NK-92 (cell line): Measurements from ENCODE around the gene ARHGAP40.

Experiments used
- DNase-seq: peaks from one replicate; lab custom pipeline; 2025; ENCODE audit not compliant: unreplicated experiment; lab: John Stamatoyannopoulos, UW

ARHGAP40 gene

DNA sequence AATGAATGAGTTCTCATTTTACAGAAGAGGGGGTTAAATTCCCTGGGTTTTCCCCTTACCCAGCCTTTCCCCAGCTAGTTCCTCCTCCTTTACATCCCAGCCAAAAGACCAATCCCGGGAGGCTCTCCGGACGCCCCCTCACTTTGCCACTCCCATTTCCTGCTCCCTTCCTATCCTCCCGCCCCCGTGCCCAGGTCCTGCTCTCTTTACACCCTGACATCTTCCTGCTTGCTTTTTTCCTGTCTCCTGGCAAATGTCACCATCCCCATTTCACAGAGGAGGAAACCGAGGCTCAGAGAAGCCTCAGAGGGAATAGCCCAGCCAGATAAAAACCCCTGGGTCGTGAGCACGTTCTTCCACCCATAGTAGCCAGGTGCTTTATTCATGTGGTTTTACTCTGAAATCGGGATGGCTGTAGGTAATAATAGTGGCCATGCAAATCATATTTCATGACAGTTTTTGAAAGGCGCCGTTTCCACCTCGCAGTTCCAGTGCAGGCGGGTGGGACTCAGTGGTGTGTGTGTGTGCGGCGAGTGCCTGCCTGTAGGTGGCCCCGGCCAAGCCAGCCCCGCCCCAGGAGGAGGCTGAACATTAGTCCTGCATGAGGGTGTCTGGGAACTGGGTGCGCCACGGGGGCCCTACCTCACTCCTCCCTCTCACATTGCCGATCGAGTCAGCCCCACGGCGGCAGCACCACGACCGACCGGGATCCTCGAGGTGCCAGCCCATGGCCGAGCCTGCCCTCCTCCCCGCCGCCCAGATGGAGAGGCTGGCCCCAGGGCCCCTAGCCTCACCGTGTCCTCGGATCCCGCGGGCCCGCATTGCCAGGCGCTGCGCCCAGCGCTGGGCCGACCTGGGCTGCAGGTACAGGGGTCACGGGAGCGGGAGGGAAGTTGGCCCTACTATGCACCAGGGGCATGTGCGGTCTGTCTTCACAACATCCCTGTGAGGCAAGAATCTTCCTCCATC is at the start of gene ARHGAP40:
Gene ARHGAP40, plus strand, starts transcription at position 594 of the 969 bp plus-strand sequence.
- DNase-seq = no peak

DNA sequence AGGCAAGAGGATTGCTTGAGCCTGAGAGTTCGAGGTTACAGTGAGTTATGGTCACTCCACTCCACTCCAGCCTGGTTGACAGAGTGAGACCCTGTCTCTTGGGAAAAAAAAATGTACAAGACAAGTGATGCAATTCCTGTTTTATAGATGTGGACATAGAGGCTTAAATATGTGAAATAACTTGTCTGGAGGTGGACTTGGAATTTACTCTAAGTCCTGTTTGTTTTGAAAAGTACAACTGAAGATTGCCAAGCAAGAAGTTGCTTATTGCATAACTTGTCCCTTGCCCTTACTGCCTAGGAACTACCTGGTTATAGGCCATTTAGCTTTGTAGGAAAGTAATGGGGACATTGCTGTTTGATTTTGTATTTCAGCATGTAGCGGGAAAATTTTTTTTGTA is 46.6 kb upstream of the ARHGAP40 start:
- no peak for DNase-seq

DNA sequence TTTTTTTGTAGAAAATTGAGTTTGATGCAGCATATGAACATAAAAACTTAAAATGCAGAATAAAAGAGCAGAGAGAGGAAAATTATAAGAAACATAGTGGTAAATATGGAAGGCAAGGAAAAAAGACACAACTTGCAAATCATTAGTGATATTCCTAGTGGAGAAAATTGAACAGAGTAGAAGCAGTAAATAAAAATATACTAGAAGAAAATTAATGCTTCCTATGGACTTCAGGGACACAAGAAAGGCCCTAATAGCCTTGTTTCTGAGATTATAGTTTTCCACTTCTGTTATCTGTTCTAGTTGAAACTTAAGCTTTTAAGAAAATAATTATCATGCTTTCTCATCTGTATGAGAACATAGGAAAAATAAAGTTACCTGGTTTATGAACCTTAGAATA is 46.2 kb upstream of the ARHGAP40 start:
- no peak for DNase-seq

DNA sequence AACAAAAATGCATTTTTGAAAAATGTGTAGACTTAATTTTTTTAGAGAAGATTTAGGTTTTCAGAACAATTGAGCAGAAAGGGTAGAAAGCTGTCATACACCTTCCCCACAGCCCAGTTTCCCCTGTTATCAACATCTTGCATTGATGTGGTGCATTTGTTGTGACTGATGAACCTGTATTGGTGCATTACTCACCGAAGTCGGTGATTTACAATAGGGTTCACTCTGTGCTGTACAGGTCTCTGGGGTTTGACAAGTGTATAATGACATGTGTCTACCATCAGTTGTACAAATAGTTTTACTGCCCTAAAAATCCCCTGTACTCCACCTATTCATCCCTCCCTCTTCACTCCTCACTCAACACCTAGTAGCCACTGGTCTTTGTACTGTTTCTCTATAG is 44.4 kb upstream of the ARHGAP40 start:
- DNase-seq = no peak

DNA sequence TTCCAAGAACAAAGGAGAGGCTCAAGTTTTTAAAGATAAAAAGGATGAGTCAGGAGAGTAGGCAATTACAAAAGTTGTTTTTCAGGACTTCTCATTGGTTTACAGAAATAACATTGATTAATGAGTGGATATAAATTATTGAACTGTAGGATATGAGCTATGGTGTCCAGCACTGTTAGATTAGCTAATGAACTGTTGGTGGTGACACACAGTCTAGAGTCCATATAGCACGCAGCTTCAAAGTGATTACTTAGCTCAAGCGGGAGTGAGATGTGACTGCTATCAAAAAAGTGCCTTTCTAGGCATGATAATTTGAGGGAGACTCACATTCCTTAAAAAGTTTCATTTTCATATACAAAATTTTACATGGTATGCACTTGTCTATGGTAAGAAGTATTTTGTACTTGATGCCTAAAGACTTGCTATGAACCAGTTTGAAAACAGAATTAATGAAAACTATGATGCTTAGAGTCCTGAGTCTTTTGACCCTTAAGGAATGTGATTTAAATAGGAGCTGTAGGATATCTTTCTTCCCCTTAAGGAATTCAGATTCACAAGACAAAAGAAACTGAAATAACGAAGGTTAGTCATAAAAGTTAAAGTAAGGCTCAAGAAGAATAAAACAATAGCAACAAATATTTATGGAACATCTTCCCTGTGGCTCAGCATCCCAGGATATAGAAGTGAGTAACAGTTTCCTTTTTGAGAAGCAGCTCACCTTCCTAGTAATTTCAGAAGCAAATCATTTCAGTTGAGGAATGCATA is 42.8 kb upstream of the ARHGAP40 start:
- DNase-seq = no peak

DNA sequence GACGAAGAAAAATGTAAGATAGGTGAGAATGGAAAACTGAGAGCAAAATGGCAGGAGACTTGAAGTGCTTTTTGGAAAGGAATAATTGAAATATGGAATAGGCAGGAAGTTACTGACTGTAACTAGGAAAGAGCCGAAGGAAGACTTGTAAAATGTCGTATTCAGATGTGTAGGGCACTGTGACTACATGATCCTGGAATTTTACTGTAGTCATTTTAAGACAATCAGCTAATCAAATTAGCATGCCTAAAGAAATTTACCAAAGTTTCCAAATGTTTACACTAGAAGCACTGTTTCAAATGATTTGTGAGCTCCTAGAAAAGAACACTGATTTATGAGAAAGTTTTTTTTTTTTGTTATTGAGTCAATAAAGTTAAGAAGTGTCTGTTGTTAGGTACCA is 41.8 kb upstream of the ARHGAP40 start:
- DNase-seq = no peak

DNA sequence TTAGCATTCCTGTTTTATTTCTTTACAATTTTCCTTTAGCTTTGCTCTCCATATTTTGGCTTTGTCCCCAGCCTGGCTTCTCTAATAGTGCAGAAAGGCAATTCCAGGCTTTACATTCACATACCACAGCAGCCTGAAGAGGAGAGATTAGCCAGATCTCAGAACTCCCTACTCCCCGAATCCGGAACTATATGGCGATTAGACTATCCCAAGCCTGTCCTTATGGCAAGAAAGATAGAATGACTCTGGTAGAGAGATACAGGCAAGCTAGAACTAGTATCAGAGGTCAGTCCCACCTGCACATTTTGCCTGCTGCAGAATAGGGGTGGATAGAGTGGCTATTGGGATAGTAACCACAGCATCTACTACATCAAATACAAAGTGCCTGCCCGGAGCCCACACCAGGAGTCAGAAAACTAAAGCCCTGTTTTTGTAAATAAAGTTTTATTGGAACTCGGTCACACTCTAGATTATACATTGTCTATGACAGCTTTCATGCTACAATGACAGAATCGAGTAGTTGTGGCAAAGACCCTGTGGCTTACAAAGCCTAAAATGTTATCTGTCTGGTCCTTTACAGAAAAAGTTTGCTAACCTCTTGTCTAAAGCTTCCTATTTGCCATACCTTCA is 37.7 kb upstream of the ARHGAP40 start:
- no peak for DNase-seq

DNA sequence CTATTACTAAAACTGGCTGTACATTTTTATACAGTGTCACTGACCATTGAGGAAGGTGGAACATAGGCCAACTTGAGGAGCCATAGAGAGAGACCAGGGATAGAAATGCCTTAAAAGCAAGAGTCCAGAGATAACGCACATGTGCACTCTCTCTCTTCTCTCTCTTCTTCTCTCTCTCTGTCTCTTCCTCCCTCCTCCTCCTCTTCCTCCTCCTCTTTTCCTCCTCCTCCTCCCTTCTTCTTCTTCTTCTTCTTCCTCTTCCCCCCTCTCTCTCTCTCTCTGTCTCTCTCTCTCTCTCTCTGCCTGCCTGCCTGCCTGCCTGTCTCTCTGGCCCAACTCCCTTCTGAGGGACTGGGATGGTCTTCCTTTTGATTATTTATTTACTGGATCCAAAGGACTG is 36.9 kb upstream of the ARHGAP40 start:
- no peak for DNase-seq

DNA sequence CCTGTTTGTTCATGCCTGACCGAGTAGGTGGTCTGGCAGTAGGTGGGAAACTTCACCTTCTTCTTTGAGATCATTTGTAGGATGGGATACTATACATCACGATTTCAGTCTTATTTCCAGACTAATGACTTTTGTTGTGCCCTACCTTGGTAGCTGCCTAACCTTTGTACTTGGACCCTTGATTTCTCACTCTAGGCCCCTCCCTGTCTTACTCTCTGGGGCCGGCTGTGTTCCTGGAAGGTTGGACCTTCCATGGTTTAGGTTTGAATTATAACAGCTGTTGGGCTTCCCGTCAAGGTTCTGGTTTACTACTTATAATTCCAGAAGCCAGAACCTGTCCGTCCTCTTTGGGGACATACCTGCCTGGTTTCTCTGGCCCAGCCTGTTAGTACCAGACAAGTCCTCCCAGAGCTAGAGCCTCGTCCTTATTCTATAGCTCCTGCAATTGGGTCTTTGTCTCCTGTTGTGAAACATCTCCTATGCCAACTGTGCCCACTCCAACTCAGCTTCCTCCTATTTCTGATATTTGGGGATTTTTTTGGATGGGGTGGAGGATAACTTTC is 35.5 kb upstream of the ARHGAP40 start:
- no peak for DNase-seq

DNA sequence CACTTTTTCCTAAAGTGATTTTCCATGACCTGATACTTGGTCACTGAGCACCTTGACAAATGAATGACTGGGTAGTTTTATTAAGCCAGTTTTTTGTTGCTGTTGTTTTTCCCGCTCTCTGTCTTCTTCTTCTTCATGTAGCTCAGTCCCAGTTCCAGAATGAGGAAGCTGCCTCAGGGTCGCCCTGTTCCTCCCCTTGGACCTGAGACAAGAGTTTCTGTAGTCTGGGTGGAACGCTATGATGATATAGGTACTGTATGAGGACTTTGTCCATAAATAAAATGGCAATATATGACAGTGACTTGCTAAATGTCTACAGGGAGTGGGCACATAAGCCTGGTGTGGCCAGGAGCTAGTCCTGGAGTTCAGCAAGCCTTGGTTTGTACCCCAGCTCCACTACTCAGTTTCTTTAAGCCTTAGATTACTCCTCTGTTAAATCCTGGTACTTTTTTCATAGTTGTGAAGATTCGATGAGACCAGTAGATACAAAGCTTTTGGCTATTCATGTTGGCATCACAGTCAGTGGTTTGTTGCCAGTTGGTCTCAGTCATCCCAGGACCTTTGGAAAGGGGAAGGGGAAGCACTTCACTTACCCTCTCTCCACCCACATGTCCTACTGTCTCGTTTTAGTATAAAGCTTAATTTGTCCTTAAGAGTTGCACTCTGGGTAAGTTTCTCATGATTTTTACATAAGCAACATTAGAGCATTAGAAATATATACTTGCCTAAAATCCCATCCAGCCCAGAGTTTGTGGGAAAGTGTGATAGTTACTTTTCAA is 31.7 kb upstream of the ARHGAP40 start:
- no peak for DNase-seq

DNA sequence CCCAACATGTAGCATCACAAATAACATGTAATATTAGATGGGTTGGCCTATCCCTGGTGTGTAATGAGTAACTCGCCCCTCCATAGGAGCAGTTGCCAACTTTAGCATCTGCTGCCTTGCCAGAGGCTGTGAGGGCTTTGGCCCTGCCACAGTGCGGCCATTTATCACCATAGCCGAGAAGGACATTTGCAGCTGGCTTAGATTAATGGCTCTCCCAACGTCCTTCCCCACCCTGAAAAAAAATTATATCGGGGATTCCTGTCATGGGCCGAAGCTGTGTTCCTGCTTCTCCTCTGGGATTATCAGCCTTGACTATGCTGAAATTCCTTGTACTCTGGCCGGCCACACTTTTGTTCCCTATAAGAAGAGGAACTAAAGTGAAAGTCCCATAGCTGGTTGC is 28.2 kb upstream of the ARHGAP40 start:
- no peak for DNase-seq

DNA sequence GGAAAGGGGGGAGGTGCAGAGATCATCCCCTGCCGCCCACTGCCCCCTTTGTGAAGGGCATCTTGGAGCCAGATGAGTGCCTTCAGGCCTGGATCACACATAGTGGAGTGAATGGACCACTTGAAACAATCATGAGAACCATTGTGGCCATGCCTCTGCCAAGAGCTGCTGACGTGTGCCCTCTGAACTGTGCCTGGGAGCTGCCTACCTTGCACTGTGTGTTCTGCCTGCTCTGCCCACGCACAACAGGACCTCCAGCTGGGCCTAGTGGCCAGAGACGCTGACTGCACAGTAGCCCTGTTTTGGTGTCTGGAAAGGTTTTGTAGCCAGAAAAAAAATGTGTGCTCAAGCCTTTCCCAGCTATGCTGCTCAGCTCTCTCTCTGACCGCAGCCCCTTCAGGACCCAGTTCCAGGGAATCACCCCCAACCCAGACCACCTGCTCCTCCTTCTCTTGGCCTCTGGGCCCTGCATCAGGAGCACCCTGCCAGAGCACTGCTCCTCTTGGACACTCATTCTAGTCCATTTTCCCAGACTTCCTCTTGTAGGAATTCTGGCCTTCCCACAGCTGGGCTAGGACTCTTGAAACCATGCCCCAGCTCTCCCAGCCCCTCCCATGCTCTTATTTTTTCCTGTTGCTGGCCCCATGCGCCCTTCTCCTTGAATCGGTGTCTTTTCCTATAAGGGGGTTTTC is 22.2 kb upstream of the ARHGAP40 start:
- no peak for DNase-seq

DNA sequence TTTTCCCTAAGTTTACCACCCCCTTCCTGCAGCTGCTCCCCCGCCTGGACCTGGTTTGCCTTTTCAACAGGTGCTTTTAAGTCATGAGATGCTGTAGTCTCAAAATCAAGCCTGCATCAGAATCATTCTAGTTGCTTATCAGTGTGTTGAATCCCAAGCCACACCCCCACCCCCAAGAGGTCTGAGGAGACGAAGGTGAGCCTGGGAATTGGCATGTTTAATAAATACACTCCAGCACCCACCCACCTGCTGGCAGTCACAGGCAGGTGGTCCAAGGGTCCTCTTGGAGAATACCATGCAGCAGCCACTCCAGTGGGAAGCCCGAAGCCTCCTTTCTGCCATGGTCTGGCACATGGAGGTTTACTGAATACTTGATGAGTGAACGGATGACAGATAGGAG is 21.7 kb upstream of the ARHGAP40 start:
- DNase-seq = no peak

DNA sequence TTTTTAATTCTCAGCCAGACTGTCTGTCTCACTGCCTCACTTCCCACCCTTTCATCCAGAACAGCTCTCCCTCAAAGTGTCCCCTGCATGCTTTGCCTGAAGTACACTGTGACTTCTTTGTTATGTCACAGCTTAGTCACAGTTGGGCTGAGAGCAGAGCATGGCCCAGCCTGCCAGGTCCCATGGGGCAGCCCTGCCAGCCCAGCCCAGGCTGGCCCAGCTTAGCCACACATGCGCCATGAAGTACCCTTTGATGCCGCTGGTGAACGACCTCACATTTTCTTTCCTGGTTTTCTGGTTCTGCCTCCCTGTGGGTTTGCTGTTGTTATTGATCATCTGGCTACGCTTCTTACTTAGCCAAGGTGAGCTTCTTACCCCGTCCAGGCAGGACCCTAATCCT is 20.6 kb upstream of the ARHGAP40 start, which contains the start of gene ADIG:
Gene ADIG, plus strand, starts transcription at position 185 of the 400 bp plus-strand sequence. Its CDS starts 54 bp downstream, at position 239.
- DNase-seq = no peak

DNA sequence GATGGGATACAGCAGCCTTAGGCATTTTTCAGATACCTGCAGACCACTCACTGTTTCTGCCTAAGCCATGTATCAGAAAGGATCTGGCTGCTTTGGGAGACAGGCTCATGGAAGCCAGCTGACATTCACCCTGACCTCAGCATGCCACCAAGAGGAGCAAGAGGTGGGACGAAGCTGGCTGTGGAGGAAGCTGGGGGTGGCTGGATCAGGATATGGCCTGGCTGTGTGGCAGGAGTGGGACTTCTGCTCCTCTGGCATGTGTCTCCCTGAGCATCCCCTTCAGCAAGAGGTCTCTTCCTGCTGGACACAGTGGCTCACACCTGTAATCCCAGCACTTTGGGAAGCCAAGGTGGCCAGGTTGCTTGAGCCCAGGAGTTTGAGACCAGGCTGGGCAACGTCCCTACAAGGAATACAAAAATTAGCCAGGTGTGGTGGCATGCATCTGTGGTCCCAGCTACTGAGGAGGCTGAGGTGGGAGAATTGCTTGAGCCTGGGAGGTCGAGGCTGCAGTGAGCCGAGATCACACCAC is 19.7 kb upstream of the ARHGAP40 start:
- DNase-seq = no peak

DNA sequence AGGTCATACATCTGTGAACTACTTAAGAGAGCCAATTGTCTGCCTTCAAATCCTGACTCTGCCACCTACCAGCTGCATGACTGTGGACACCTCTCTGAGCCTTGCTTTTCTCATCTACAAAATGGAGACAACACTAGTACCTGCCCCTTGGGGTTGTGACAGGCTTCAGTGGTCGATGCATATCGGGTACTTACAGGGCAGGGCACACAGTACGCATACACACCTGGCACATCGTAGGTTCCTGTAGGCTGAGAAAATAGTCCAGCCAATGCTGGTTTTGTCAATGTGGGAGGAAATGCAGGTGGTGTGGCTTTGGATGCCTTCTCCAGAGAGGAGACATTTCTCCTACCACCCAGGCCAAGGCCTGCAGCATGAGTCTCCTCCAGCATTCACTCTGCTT is 18.3 kb upstream of the ARHGAP40 start:
- DNase-seq = no peak

DNA sequence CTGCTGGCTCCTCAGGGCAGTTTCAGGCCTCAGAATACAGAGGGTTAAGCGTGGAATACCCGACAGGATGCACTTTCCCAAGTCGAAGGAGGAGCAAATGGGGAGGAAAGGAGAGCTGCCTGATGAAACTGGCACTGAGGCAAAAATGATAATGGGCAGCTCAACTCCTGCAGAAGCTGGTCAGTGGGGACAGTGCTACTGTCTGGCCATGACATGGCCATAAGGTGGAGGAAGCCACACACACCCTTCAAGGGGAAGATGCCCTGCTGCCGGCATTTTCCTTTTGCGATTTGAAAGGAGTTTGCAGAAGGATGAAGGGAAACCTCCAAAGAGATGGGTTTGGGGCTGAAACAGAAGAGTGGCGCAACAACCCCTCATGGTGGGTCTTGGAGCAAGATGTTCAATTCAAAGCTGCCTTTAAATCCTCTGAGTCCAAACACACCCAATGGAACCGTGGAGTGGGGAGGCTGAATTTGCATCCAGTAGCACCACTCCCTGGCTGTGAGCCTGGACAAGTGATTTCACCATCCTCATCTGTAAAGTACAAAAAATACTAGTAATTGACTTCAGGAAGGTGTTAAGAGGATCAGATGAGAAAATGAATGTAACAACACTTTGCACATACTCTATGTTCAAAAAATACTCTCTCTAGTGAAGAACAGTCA is 17.4 kb upstream of the ARHGAP40 start:
- no peak for DNase-seq

DNA sequence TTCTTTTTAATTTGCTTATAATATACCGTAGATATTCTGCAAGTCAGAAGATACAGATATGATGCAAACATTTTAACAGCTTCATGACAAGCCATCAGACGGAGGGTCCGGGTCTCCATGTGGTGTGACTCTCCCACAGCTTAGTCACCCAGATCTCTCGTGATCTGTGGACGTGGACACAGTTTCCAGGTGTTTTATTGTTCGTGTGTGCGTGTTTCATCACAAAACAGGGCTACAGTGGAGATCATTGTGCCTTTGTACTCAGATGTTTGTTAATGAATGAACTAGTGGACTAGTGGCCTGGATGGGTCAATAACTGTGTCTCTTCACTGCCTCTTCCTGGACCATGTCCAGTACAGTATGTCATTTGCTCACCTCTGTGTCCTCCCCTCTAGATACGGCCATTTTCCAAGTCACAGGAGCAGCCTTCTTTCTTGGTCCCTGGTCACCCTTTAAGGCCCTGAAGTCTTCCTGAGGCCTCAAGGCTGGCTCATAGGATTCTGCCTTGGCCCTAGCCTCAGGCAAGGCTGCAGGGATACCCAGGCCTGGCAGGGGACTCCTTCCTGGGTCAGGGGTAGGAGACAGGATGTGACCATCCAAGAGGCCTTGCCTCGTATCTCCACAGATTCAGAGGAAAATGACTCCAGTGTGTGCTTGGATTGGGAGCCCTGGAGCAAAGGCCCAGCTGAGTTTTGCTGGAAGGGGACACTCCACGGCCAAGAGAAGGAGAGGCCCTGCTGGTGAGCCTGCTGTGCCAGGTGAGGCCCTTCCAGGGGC is 16.0 kb upstream of the ARHGAP40 start:
- DNase-seq = no peak
